CD4-positive, alpha-beta T cell (primary cell): ENCODE results near the gene MRPL30. TPM values are rescaled to one million over a fixed set of nuclear protein-coding genes. Genes with fewer than 3 reads are reported as not detected.
"Not testable (repeated sequence)": the region's sequence is repeated elsewhere in the genome, so short reads cannot be mapped to it uniquely, and the experiment has no call there.

ENCODE experiments used
- ATAC-seq: fragments of 200-7000 bp; cut with Tn5 transposase; one replicate; pipeline ENCODE4 v1.10.0; 2022; ENCODE audit warnings: mild to moderate bottlenecking; ENCODE audit not compliant: poor library complexity
- CTCF ChIA-PET: fragments of 350-600 bp; sonication (Branson Sonifier 250); formaldehyde crosslinking; loops from one replicate; lab custom pipeline; 2021; ENCODE audit warnings: antibody characterized with exemption, inconsistent platforms; lab: Charles Lee
- POLR2A ChIA-PET: fragments of 350-600 bp; sonication (Branson Sonifier 250); formaldehyde crosslinking; loops from one replicate; lab custom pipeline; 2021; ENCODE audit warnings: antibody characterized with exemption, inconsistent platforms; lab: Charles Lee
- DNase-seq, 14 experiments: peaks; one replicate each; pipeline ENCODE4 v3.0.0-alpha.2; 2013 to 2020; ENCODE audit warnings: mixed read lengths in 2 of 14
- H3K27ac ChIP-seq, 2 donors: one replicate each; pipeline versions ENCODE4 v1.5.1 to v1.7.0; 2013; ENCODE audit warnings: low read length in 2 of 2, low read depth in 1 of 2, mild to moderate bottlenecking in 1 of 2
- H3K27me3 ChIP-seq, 2 experiments: 1 replicate in 1 of 2; 2 replicates in 1 of 2; pipeline versions ENCODE4 v1.6.1 to v1.7.0; 2013; ENCODE audit warnings: low read length in 2 of 2, control low read depth in 1 of 2, mild to moderate bottlenecking in 1 of 2, moderate library complexity in 1 of 2; ENCODE audit not compliant: insufficient read depth in 2 of 2, control insufficient read depth in 1 of 2
- H3K36me3 ChIP-seq: one replicate; pipeline ENCODE4 v1.6.1; 2013; ENCODE audit warnings: low read length, control low read depth; ENCODE audit not compliant: insufficient read depth
- H3K4me1 ChIP-seq: one replicate; pipeline ENCODE4 v1.6.1; 2013; ENCODE audit warnings: low read length, control low read depth; ENCODE audit not compliant: insufficient read depth
- H3K4me3 ChIP-seq: one replicate; pipeline ENCODE4 v1.5.1; 2013; ENCODE audit warnings: mild to moderate bottlenecking, low read length, moderate library complexity
- H3K9me3 ChIP-seq, 2 experiments: 1 replicate in 1 of 2; 2 replicates in 1 of 2; pipeline versions ENCODE4 v1.6.1 to v1.7.0; 2013; ENCODE audit warnings: low read length in 2 of 2, mild to moderate bottlenecking in 2 of 2, control low read depth in 1 of 2, moderate library complexity in 1 of 2; ENCODE audit not compliant: control insufficient read depth in 1 of 2, insufficient read depth in 1 of 2
- H3K27ac Mint-ChIP-seq: one replicate; pipeline ENCODE4 v1.8.0; 2020; ENCODE audit warnings: mixed read lengths
- H3K27me3 Mint-ChIP-seq: one replicate; pipeline ENCODE4 v1.8.0; 2021; ENCODE audit warnings: mixed read lengths
- H3K36me3 Mint-ChIP-seq: one replicate; pipeline ENCODE4 v1.8.0; 2021; ENCODE audit warnings: low read depth, mixed read lengths
- H3K4me1 Mint-ChIP-seq: one replicate; pipeline ENCODE4 v1.8.0; 2021; ENCODE audit warnings: low read depth, mixed read lengths
- H3K4me3 Mint-ChIP-seq: one replicate; pipeline ENCODE4 v1.8.0; 2020; ENCODE audit warnings: mild to moderate bottlenecking, mixed read lengths
- H3K9me3 Mint-ChIP-seq: one replicate; pipeline ENCODE4 v1.8.0; 2020; ENCODE audit warnings: mixed read lengths
- intact Hi-C, 2 experiments: fragments of 100-400 bp; cut with DNase I in 1 of 2; cut with micrococcal nuclease in 1 of 2; formaldehyde crosslinking; loops; one replicate each; pipeline versions ENCODE4 v1.15.1 to v1.9.0; 2023 to 2025; cut with DNase I, micrococcal nuclease
- total RNA-seq, 174 experiments: library from RNA in 2 of 174; stranded (reverse) in 2 of 174; gene quantifications; one replicate each; pipeline ENCODE4 v1.2.3 and lab custom pipeline; 2021 to 2026
- TF ChIP-seq, protein P1 (sequence below): fragments of 200-600 bp; IDR thresholded peaks from one replicate; pipeline ENCODE4 v1.8.0; 2022; ENCODE audit warnings: antibody characterized with exemption, mild to moderate bottlenecking

Gene MRPL30
- total RNA-seq, 2 experiments from 2014 or later = 8.6 to 9.5 TPM

DNA sequence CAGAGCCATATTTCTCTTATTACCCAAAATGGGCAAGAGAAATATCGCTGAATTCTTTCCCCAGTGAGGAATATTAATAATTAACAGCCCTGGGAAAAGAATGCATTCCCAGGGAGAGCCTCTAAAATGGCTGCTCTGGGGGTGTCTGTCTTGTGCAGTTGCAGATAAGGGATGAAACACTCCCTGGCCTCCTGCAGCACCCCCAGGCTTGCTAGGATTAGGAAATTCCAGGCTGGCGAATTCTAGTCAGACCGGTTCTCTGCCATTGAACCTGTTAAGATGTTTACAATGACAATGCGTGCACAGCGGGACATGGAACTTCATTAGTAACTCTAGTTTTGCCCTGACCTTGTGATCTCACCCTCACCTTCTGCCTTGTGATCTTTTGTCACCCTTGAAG, 24.5 kb downstream of the MRPL30 start:
- Histone ChIP-seq H3K27me3 (no peaks in the 10 kb centered on the region), H3K4me1 (no peaks in the 10 kb centered on the region), H3K27ac (no peak overlapping the region), H3K4me3 (no peak overlapping the region), H3K36me3 (no peaks in the 10 kb centered on the region), H3K9me3 (peaks cover 0 to 9% of the 10 kb centered on the region in 2 experiments)
- ATAC-seq = no peak
- Mint-ChIP-seq H3K4me1 (peaks cover 6% of the 10 kb centered on the region), H3K4me3 (no peak overlapping the region), H3K36me3 (peaks cover 11% of the 10 kb centered on the region), H3K27me3 (no peaks in the 10 kb centered on the region), H3K27ac (no peak overlapping the region), H3K9me3 (no peaks in the 10 kb centered on the region)
- intact Hi-C loops = loop anchor here in 1 of 2 experiments (10.0 kb wide), 1 partner anchor 331 kb away; no protein-coding TSS in a partner anchor
- DNase-seq = no peak
- CTCF ChIA-PET = no interaction called here
- TF ChIP-seq, protein P1, sequence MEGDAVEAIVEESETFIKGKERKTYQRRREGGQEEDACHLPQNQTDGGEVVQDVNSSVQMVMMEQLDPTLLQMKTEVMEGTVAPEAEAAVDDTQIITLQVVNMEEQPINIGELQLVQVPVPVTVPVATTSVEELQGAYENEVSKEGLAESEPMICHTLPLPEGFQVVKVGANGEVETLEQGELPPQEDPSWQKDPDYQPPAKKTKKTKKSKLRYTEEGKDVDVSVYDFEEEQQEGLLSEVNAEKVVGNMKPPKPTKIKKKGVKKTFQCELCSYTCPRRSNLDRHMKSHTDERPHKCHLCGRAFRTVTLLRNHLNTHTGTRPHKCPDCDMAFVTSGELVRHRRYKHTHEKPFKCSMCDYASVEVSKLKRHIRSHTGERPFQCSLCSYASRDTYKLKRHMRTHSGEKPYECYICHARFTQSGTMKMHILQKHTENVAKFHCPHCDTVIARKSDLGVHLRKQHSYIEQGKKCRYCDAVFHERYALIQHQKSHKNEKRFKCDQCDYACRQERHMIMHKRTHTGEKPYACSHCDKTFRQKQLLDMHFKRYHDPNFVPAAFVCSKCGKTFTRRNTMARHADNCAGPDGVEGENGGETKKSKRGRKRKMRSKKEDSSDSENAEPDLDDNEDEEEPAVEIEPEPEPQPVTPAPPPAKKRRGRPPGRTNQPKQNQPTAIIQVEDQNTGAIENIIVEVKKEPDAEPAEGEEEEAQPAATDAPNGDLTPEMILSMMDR = no peak
- POLR2A ChIA-PET = no interaction called here

DNA sequence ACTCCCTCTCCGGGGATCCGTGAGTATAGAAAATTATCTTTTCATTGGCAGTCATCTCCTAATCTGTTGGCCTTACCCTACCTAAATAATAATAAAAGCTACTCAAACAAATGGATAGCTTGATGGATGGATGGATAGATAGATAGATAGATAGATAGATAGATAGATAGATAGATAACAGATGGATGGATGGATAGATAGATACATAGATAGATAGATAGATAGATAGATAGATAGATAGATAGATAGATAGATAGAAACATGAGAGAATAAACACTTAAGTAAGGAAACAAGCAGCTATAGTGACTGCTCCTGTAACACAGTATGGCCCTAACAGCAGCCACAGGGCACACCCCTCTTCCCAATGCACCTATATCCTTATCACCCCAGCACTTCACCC, 35.1 kb downstream of the MRPL30 start:
- H3K4me3 Mint-ChIP-seq = no peak overlapping the region
- H3K9me3 Mint-ChIP-seq = no peaks in the 10 kb centered on the region
- ChIA-PET CTCF (no interaction called here), POLR2A (no interaction called here)
- Histone ChIP-seq H3K27ac (no peak overlapping the region), H3K36me3 (peaks cover 4% of the 10 kb centered on the region), H3K27me3 (no peaks in the 10 kb centered on the region), H3K4me1 (no peaks in the 10 kb centered on the region), H3K4me3 (no peak overlapping the region), H3K9me3 (no peaks in the 10 kb centered on the region)
- DNase-seq = no peak
- no peak overlapping the region for H3K27ac Mint-ChIP-seq
- intact Hi-C loops = no loop called here
- H3K27me3 Mint-ChIP-seq = no peaks in the 10 kb centered on the region
- no peak for ATAC-seq
- peaks cover 22% of the 10 kb centered on the region for H3K36me3 Mint-ChIP-seq
- TF ChIP-seq, protein P1 = no peak
- H3K4me1 Mint-ChIP-seq = no peaks in the 10 kb centered on the region

DNA sequence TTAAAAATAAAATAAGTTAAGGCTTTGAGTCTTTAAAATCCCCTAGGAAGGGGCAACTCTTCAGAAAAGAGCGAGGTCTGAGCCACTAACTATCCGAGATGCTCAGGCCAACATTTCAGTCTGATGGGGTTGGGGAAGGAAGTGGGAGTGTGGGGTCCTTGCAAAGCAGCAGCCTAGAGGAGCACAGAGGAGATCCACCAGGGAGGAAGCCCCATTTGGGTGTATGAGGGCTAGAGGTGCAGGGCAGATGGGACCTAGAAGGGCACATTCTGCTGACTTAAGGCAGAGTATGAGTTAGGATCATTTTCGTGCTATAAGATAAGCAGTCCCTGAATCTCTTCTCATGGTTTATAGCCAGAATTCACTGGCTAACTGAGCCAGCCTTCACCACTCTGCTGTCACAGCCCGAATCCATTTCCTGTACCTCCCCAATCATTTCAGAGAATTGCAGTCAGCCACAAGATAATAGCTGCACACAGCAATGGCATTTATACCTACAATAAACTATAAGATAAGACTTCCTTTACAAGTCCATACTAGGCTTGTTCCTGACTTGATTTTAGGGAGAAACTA, 37.0 kb downstream of the MRPL30 start:
- no peak overlapping the region for H3K27ac Mint-ChIP-seq
- Histone ChIP-seq H3K9me3 (no peaks in the 10 kb centered on the region), H3K36me3 (peaks cover 4% of the 10 kb centered on the region), H3K4me1 (no peaks in the 10 kb centered on the region), H3K27ac (no peak overlapping the region), H3K27me3 (no peaks in the 10 kb centered on the region), H3K4me3 (no peak overlapping the region)
- DNase-seq (no peak), ATAC-seq (no peak)
- no peaks in the 10 kb centered on the region for H3K9me3 Mint-ChIP-seq
- POLR2A ChIA-PET = no interaction called here
- peaks cover 34% of the 10 kb centered on the region for H3K36me3 Mint-ChIP-seq
- TF ChIP-seq, protein P1 = no peak
- intact Hi-C loops = no loop called here
- H3K27me3 Mint-ChIP-seq = no peaks in the 10 kb centered on the region
- H3K4me1 Mint-ChIP-seq = no peaks in the 10 kb centered on the region
- CTCF ChIA-PET = no interaction called here
- H3K4me3 Mint-ChIP-seq = no peak overlapping the region

DNA sequence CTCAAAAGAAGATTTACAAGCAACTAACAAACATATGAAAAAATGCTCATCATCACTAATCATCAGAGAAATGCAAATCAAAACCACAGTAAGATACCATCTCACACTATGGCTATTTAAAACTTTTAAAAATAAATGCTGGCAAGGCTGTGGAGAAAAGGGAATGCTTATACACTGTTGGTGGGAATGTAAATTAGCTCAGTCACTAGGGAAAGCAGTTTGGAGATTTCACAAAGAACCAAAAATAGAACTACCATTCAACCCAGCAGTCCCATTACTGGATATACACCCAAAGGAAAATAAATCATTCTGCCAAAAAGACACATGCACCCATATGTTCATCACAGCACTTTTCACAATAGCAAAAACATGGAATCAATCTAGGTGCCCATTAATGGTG, 52.2 kb downstream of the MRPL30 start:
- H3K36me3 ChIP-seq, ATAC-seq, H3K27me3 ChIP-seq, H3K9me3 ChIP-seq, H3K27ac ChIP-seq, CTCF ChIA-PET, H3K4me3 Mint-ChIP-seq, H3K4me1 Mint-ChIP-seq, H3K27ac Mint-ChIP-seq, POLR2A ChIA-PET, H3K4me1 ChIP-seq, H3K36me3 Mint-ChIP-seq, intact Hi-C loops, H3K4me3 ChIP-seq, H3K27me3 Mint-ChIP-seq, DNase-seq: not testable (repeated sequence)
- H3K9me3 Mint-ChIP-seq = peaks cover 14% of the 10 kb centered on the region
